Loucy (cell line): ENCODE data around the gene TPO.

ENCODE experiments used
- H2AFZ ChIP-seq: fragments of 200-600 bp; sonication (generic); 2 replicates; pipeline ENCODE4 v1.6.0; 2016; ENCODE audit warnings: antibody characterized with exemption, mild to moderate bottlenecking, low read length, moderate library complexity
- H3F3A ChIP-seq: fragments of 200-600 bp; 2 replicates; pipeline ENCODE4 v1.6.0; 2016; ENCODE audit warnings: antibody characterized with exemption, low read depth, mild to moderate bottlenecking
- H3K27me3 ChIP-seq: fragments of 200-600 bp; sonication (generic); 2 replicates; pipeline ENCODE4 v1.6.1; 2014; ENCODE audit warnings: low read length, mild to moderate bottlenecking; ENCODE audit not compliant: insufficient read depth, poor library complexity, severe bottlenecking
- H3K36me3 ChIP-seq: fragments of 200-600 bp; sonication (generic); 2 replicates; pipeline ENCODE4 v1.6.1; 2016; ENCODE audit warnings: low read length; ENCODE audit not compliant: insufficient read depth
- H3K4me1 ChIP-seq: fragments of 200-600 bp; sonication (generic); 2 replicates; pipeline ENCODE4 v1.5.1; 2014; ENCODE audit warnings: low read length, mild to moderate bottlenecking; ENCODE audit not compliant: insufficient read depth, poor library complexity, severe bottlenecking
- H3K4me2 ChIP-seq: fragments of 200-600 bp; sonication (generic); 2 replicates; pipeline ENCODE4 v1.6.0; 2014; ENCODE audit warnings: antibody characterized with exemption, low read length, low read depth, mild to moderate bottlenecking; ENCODE audit not compliant: poor library complexity, severe bottlenecking
- H3K4me3 ChIP-seq: fragments of 200-600 bp; sonication (generic); 2 replicates; pipeline ENCODE4 v1.5.1; 2014; ENCODE audit warnings: low read length, mild to moderate bottlenecking, mixed read lengths; ENCODE audit not compliant: poor library complexity, severe bottlenecking
- H3K79me2 ChIP-seq: fragments of 200-600 bp; sonication (generic); 2 replicates; pipeline ENCODE4 v1.6.1; 2014; ENCODE audit warnings: low read length; ENCODE audit not compliant: insufficient read depth
- H3K9ac ChIP-seq: fragments of 200-600 bp; sonication (generic); 2 replicates; pipeline ENCODE4 v1.6.0; 2014; ENCODE audit warnings: mild to moderate bottlenecking, low read depth, low read length, moderate library complexity; ENCODE audit not compliant: poor library complexity, severe bottlenecking
- H3K9me2 ChIP-seq: fragments of 200-600 bp; sonication (generic); replicated peaks from 2 replicates; pipeline ENCODE4 v1.6.1; 2016; ENCODE audit warnings: low read depth, low read length, mixed read lengths
- H3K9me3 ChIP-seq: fragments of 200-600 bp; sonication (generic); 2 replicates; pipeline ENCODE4 v1.6.1; 2014; ENCODE audit warnings: mild to moderate bottlenecking, antibody characterized with exemption, low read length, low read depth; ENCODE audit not compliant: insufficient read depth
- H4K20me1 ChIP-seq: fragments of 200-600 bp; sonication (generic); 2 replicates; pipeline ENCODE4 v1.6.0; 2014; ENCODE audit warnings: antibody characterized with exemption, low read length, mild to moderate bottlenecking; ENCODE audit not compliant: insufficient read depth, poor library complexity, severe bottlenecking
- CTCF ChIP-seq: fragments of 200-600 bp; sonication (generic); conservative IDR thresholded peaks from 2 replicates; pipeline ENCODE4 v1.5.1; 2014; ENCODE audit warnings: mild to moderate bottlenecking, antibody characterized with exemption, low read length
- EZH2phosphoT487 ChIP-seq: fragments of 200-600 bp; IDR thresholded peaks from 2 replicates; pipeline ENCODE4 v1.6.1; 2018; ENCODE audit warnings: antibody characterized with exemption, mild to moderate bottlenecking, moderate library complexity, borderline replicate concordance

The TPO gene

DNA sequence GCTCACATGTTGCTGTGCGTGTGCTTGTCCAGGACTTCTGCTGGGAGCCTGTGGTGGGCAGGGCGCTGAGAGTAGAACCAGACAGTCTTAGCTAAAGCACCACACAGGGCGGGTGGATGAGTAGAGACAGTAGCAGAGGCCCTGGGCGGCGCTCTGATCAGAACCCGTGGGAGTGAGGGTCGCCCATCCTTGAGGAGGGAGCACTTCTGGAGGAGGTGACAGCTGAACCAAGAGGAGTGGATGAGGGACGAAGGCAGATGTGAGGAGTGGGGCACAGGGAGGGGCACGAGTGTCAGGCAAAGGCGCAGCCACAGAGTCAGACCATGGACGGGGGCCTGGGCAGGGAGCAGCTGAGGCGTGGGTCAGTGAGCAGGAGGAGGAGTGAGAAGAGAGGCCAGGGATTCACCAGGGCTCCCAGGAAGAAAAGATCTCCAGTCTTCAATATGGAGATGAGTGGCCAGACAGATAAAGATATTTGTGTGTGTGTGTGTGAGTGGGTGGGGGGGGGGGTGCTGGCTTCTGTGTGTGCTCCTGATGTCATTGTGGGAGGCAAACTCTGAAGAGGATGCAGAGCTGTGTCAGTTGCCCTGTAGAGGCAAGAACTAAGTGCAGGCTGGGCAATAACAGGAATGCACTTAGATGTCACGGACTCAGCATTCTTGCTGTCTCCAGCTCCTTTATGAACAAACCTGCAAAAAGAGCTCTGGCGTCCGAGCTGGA, 79.6 kb downstream of the TPO start:
- Histone ChIP-seq H3K4me2 (no peak overlapping the region), H3K4me3 (no peak overlapping the region), H2AFZ (no peak overlapping the region), H4K20me1 (no peaks in the 10 kb centered on the region), H3K4me1 (no peaks in the 10 kb centered on the region), H3K9ac (no peak overlapping the region), H3K9me2 (no peaks in the 10 kb centered on the region), H3F3A (no peaks in the 10 kb centered on the region), H3K79me2 (no peaks in the 10 kb centered on the region), H3K36me3 (no peaks in the 10 kb centered on the region), H3K27me3 (no peaks in the 10 kb centered on the region), H3K9me3 (no peaks in the 10 kb centered on the region)
- TF ChIP-seq EZH2phosphoT487 (no peak), CTCF (no peak)

DNA sequence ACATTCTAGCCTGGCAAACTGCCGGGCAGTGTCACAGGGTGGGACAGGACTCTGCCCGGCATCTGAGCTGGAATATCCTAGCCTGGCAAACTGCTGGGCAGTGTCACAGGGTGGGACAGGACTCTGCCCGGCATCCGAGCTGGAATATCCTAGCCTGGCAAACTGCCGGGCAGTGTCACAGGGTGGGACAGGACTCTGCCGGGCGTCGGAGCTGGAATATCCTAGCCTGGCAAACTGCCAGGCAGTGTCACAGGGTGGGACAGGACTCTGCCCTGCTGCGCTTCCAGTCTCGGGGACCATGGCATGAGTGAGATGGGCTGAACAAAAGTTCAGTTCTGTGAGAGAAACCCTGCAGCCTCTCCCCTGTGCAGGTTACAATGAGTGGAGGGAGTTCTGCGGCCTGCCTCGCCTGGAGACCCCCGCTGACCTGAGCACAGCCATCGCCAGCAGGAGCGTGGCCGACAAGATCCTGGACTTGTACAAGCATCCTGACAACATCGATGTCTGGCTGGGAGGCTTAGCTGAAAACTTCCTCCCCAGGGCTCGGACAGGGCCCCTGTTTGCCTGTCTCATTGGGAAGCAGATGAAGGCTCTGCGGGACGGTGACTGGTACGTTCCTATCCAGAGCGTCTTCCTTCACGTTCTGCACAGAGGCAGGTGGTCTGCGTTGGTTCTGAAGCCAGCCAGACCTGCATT, 80.3 kb downstream of the TPO start:
- Histone ChIP-seq H3K79me2 (no peaks in the 10 kb centered on the region), H3K9me3 (no peaks in the 10 kb centered on the region), H2AFZ (no peak overlapping the region), H3K4me2 (no peak overlapping the region), H3K36me3 (no peaks in the 10 kb centered on the region), H3K9ac (no peak overlapping the region), H4K20me1 (no peaks in the 10 kb centered on the region), H3F3A (no peaks in the 10 kb centered on the region), H3K27me3 (no peaks in the 10 kb centered on the region), H3K4me3 (no peak overlapping the region), H3K4me1 (no peaks in the 10 kb centered on the region), H3K9me2 (no peaks in the 10 kb centered on the region)
- TF ChIP-seq EZH2phosphoT487 (no peak), CTCF (no peak)

GRCh38 chr2:1494257-1494656, 81.0 kb downstream of the TPO start:
- Histone ChIP-seq H3K9me3 (no peaks in the 10 kb centered on the region), H3K36me3 (no peaks in the 10 kb centered on the region), H4K20me1 (no peaks in the 10 kb centered on the region), H3K4me2 (no peak overlapping the region), H3K79me2 (no peaks in the 10 kb centered on the region), H3K9me2 (no peaks in the 10 kb centered on the region), H3F3A (no peaks in the 10 kb centered on the region), H3K4me1 (no peaks in the 10 kb centered on the region), H2AFZ (no peak overlapping the region), H3K9ac (no peak overlapping the region), H3K27me3 (no peaks in the 10 kb centered on the region), H3K4me3 (no peak overlapping the region)
- TF ChIP-seq CTCF (no peak), EZH2phosphoT487 (no peak)
